Measurements from ENCODE around the gene ATP6V1G3.
A peak's percentile ranks its signal among the peaks of the same experiment; 100 is the strongest.
"Not testable (repeated sequence)": the region's sequence is repeated elsewhere in the genome, so short reads cannot be mapped to it uniquely, and the experiment has no call there.

The ATP6V1G3 gene

GRCh38 chr1:198540580-198540979, at the start of gene ATP6V1G3:
TSS of gene ATP6V1G3 (minus strand) at chr1:198540680. CDS start at chr1:198540650, 30 bp downstream.
- no peak for DNase-seq (ENCODE audit: low spot score)

GRCh38 chr1:198588845-198589244, 48.4 kb upstream of the ATP6V1G3 start:
- DNase-seq (ENCODE audit: low spot score), result no peak

- no peak for DNase-seq (ENCODE audit: low spot score)
Observed at GRCh38 chr1:198584163-198584562, 43.7 kb upstream of the ATP6V1G3 start.

- not testable (repeated sequence) for DNase-seq (ENCODE audit: low spot score)
Observed at GRCh38 chr1:198583209-198583802, 42.8 kb upstream of the ATP6V1G3 start.

- DNase-seq (ENCODE audit: low spot score), result no peak
Observed at GRCh38 chr1:198577444-198577843, 37.0 kb upstream of the ATP6V1G3 start.

- DNase-seq (ENCODE audit: low spot score), result peak; percentile 20
Observed at GRCh38 chr1:198575798-198576641, 35.5 kb upstream of the ATP6V1G3 start.

GRCh38 chr1:198575292-198575691, 34.8 kb upstream of the ATP6V1G3 start:
- DNase-seq (ENCODE audit: low spot score), result no peak

- DNase-seq (ENCODE audit: low spot score), result no peak
Observed at GRCh38 chr1:198574325-198574724, 33.8 kb upstream of the ATP6V1G3 start.

GRCh38 chr1:198564716-198565115, 24.2 kb upstream of the ATP6V1G3 start:
- DNase-seq (ENCODE audit: low spot score), result no peak

- DNase-seq (ENCODE audit: low spot score), result no peak
Observed at GRCh38 chr1:198564157-198564556, 23.7 kb upstream of the ATP6V1G3 start.

- DNase-seq (ENCODE audit: low spot score), result peak; percentile 19
Observed at GRCh38 chr1:198563583-198563982, 23.1 kb upstream of the ATP6V1G3 start.

GRCh38 chr1:198560161-198560560, 19.7 kb upstream of the ATP6V1G3 start:
- no peak for DNase-seq (ENCODE audit: low spot score)

GRCh38 chr1:198559362-198559761, 18.9 kb upstream of the ATP6V1G3 start:
- no peak for DNase-seq (ENCODE audit: low spot score)

- DNase-seq (ENCODE audit: low spot score), result no peak
Observed at GRCh38 chr1:198558402-198558801, 17.9 kb upstream of the ATP6V1G3 start.

- no peak for DNase-seq (ENCODE audit: low spot score)
Observed at GRCh38 chr1:198556971-198557370, 16.5 kb upstream of the ATP6V1G3 start.

- no peak for DNase-seq (ENCODE audit: low spot score)
Observed at GRCh38 chr1:198552668-198553416, 12.4 kb upstream of the ATP6V1G3 start.

GRCh38 chr1:198550941-198551524, 10.6 kb upstream of the ATP6V1G3 start:
- no peak for DNase-seq (ENCODE audit: low spot score)

- DNase-seq (ENCODE audit: low spot score), result no peak
Observed at GRCh38 chr1:198549866-198550265, 9.4 kb upstream of the ATP6V1G3 start.

- no peak for DNase-seq (ENCODE audit: low spot score)
Observed at GRCh38 chr1:198548890-198549289, 8.4 kb upstream of the ATP6V1G3 start.

- no peak for DNase-seq (ENCODE audit: low spot score)
Observed at GRCh38 chr1:198545156-198545555, 4.7 kb upstream of the ATP6V1G3 start.

GRCh38 chr1:198544265-198544664, 3.8 kb upstream of the ATP6V1G3 start:
- DNase-seq (ENCODE audit: low spot score), result no peak

GRCh38 chr1:198543670-198544260, 3.3 kb upstream of the ATP6V1G3 start:
- DNase-seq (ENCODE audit: low spot score), result no peak
